BLaER1 (cell line): ENCODE results near the gene CEP20.

Experiments
- H3K27ac ChIP-seq: shearing (Covaris generic); formaldehyde crosslinking; 2 replicates; pipeline ENCODE4 v1.8.1; 2022
- H3K27me3 ChIP-seq: shearing (Covaris generic); formaldehyde crosslinking; 2 replicates; pipeline ENCODE4 v1.8.1; 2022
- H3K36me3 ChIP-seq: shearing (Covaris generic); formaldehyde crosslinking; 2 replicates; pipeline ENCODE4 v1.8.1; 2022
- H3K4me1 ChIP-seq: shearing (Covaris generic); formaldehyde crosslinking; 2 replicates; pipeline ENCODE4 v1.8.1; 2022
- H3K4me2 ChIP-seq: shearing (Covaris generic); formaldehyde crosslinking; 2 replicates; pipeline ENCODE4 v1.8.1; 2022
- H3K4me3 ChIP-seq: shearing (Covaris generic); formaldehyde crosslinking; 2 replicates; pipeline ENCODE4 v1.8.1; 2022
- H3K9ac ChIP-seq: shearing (Covaris generic); formaldehyde crosslinking; 2 replicates; pipeline ENCODE4 v1.8.1; 2022
- H3K9me3 ChIP-seq: shearing (Covaris generic); formaldehyde crosslinking; 2 replicates; pipeline ENCODE4 v1.8.1; 2022
- H4K20me1 ChIP-seq: shearing (Covaris generic); formaldehyde crosslinking; 2 replicates; pipeline ENCODE4 v1.8.1; 2022
- Cebpa-rat ChIP-seq: shearing (Covaris generic); IDR thresholded peaks from 2 replicates; pipeline ENCODE4 v1.8.1; 2022

Gene CEP20

GRCh38 chr16:15880434-15881308 is 7.7 kb downstream of the CEP20 start:
- Histone ChIP-seq H3K36me3 (peaks cover 82% of the 10 kb centered on the region), H3K9me3 (no peaks in the 10 kb centered on the region), H3K4me2 (no peak overlapping the region), H3K27me3 (no peaks in the 10 kb centered on the region), H3K27ac (no peak overlapping the region), H4K20me1 (peaks cover 23% of the 10 kb centered on the region), H3K9ac (no peak overlapping the region), H3K4me3 (no peak overlapping the region), H3K4me1 (peaks cover 12% of the 10 kb centered on the region)
- TF ChIP-seq Cebpa-rat = no peak

GRCh38 chr16:15879255-15879811 is 9.1 kb downstream of the CEP20 start:
- no peaks in the 10 kb centered on the region for H3K27me3 ChIP-seq
- no peak for TF ChIP-seq Cebpa-rat
- no peak overlapping the region for H3K27ac ChIP-seq
- no peak overlapping the region for H3K4me2 ChIP-seq
- no peaks in the 10 kb centered on the region for H3K9me3 ChIP-seq
- peaks cover 75% of the 10 kb centered on the region for H3K36me3 ChIP-seq
- H3K4me1 ChIP-seq = peaks cover 12% of the 10 kb centered on the region
- no peak overlapping the region for H3K9ac ChIP-seq
- H3K4me3 ChIP-seq = no peak overlapping the region
- H4K20me1 ChIP-seq = peaks cover 13% of the 10 kb centered on the region

- H3K36me3 ChIP-seq = peaks cover 72% of the 10 kb centered on the region
- no peak for TF ChIP-seq Cebpa-rat
- no peak overlapping the region for H3K4me3 ChIP-seq
- H3K9me3 ChIP-seq = no peaks in the 10 kb centered on the region
- peaks cover 6% of the 10 kb centered on the region; the same call in 1 of the 2 replicates for H3K4me1 ChIP-seq
- no peak overlapping the region for H3K27ac ChIP-seq
- no peaks in the 10 kb centered on the region; the same call in 1 of the 2 replicates for H4K20me1 ChIP-seq
- no peak overlapping the region for H3K4me2 ChIP-seq
- no peaks in the 10 kb centered on the region for H3K27me3 ChIP-seq
- no peak overlapping the region for H3K9ac ChIP-seq
These were observed 11.9 kb downstream of the CEP20 start for GRCh38 chr16:15876503-15876902.

GRCh38 chr16:15874745-15875314 is 13.6 kb downstream of the CEP20 start:
- no peak for TF ChIP-seq Cebpa-rat
- Histone ChIP-seq H3K4me1 (peaks cover 6% of the 10 kb centered on the region; the same call in 1 of the 2 replicates), H3K36me3 (peaks cover 75% of the 10 kb centered on the region), H3K27me3 (no peaks in the 10 kb centered on the region), H3K4me2 (peak overlapping the region; percentile 24; the same call in 1 of the 2 replicates), H4K20me1 (peaks cover 12% of the 10 kb centered on the region; the same call in 1 of the 2 replicates), H3K9me3 (no peaks in the 10 kb centered on the region), H3K4me3 (no peak overlapping the region), H3K9ac (no peak overlapping the region), H3K27ac (peak overlapping the region; percentile 32; the same call in 1 of the 2 replicates)

- H3K27me3 ChIP-seq = no peaks in the 10 kb centered on the region
- no peak overlapping the region for H3K9ac ChIP-seq
- H3K27ac ChIP-seq = no peak overlapping the region
- H3K4me1 ChIP-seq = peaks cover 6% of the 10 kb centered on the region; the same call in 1 of the 2 replicates
- no peak overlapping the region for H3K4me2 ChIP-seq
- no peaks in the 10 kb centered on the region for H3K9me3 ChIP-seq
- H3K36me3 ChIP-seq = peaks cover 77% of the 10 kb centered on the region
- 0 out of 2 replicates have a peak, but pooled peaks cover 15% of the 10 kb centered on the region for H4K20me1 ChIP-seq
- no peak overlapping the region for H3K4me3 ChIP-seq
- TF ChIP-seq Cebpa-rat = no peak
These were observed 14.7 kb downstream of the CEP20 start for GRCh38 chr16:15873737-15874136.

GRCh38 chr16:15873301-15873700 is 15.1 kb downstream of the CEP20 start:
- H4K20me1 ChIP-seq = 0 out of 2 replicates have a peak, but pooled peaks cover 15% of the 10 kb centered on the region
- no peak for TF ChIP-seq Cebpa-rat
- H3K36me3 ChIP-seq = peaks cover 74% of the 10 kb centered on the region
- peaks cover 6% of the 10 kb centered on the region; the same call in 1 of the 2 replicates for H3K4me1 ChIP-seq
- no peak overlapping the region for H3K9ac ChIP-seq
- H3K27ac ChIP-seq = no peak overlapping the region
- H3K4me2 ChIP-seq = no peak overlapping the region
- H3K9me3 ChIP-seq = no peaks in the 10 kb centered on the region
- no peaks in the 10 kb centered on the region for H3K27me3 ChIP-seq
- H3K4me3 ChIP-seq = no peak overlapping the region

GRCh38 chr16:15870011-15870410 is 18.4 kb downstream of the CEP20 start:
- Histone ChIP-seq H3K4me3 (no peak overlapping the region), H3K4me2 (no peak overlapping the region), H3K36me3 (peaks cover 84% of the 10 kb centered on the region), H3K9ac (no peak overlapping the region), H3K27me3 (no peaks in the 10 kb centered on the region), H4K20me1 (0 out of 2 replicates have a peak, but pooled peaks cover 15% of the 10 kb centered on the region), H3K27ac (no peak overlapping the region), H3K9me3 (no peaks in the 10 kb centered on the region), H3K4me1 (no peaks in the 10 kb centered on the region)
- TF ChIP-seq Cebpa-rat = no peak

- H3K36me3 ChIP-seq = peaks cover 63% of the 10 kb centered on the region
These were observed 22.0 kb downstream of the CEP20 start for GRCh38 chr16:15866451-15866850.

GRCh38 chr16:15865742-15866141 is 22.7 kb downstream of the CEP20 start:
- no peaks in the 10 kb centered on the region for H3K9me3 ChIP-seq
- peaks cover 56% of the 10 kb centered on the region for H3K36me3 ChIP-seq
- no peaks in the 10 kb centered on the region for H3K4me1 ChIP-seq
- no peak overlapping the region for H3K27ac ChIP-seq
- TF ChIP-seq Cebpa-rat = no peak
- no peak overlapping the region for H3K4me2 ChIP-seq
- H3K27me3 ChIP-seq = no peaks in the 10 kb centered on the region
- no peak overlapping the region for H3K9ac ChIP-seq
- H3K4me3 ChIP-seq = no peak overlapping the region
- 0 out of 2 replicates have a peak, but pooled peaks cover 12% of the 10 kb centered on the region for H4K20me1 ChIP-seq

More at GRCh38 chr16:15866451-15866850, 22.0 kb downstream of the CEP20 start:
- Histone ChIP-seq H3K4me2 (no peak overlapping the region), H3K27ac (no peak overlapping the region), H3K4me1 (no peaks in the 10 kb centered on the region), H3K9ac (no peak overlapping the region), H4K20me1 (0 out of 2 replicates have a peak, but pooled peaks cover 15% of the 10 kb centered on the region), H3K4me3 (no peak overlapping the region), H3K9me3 (no peaks in the 10 kb centered on the region), H3K27me3 (no peaks in the 10 kb centered on the region)
- no peak for TF ChIP-seq Cebpa-rat
